Loucy (cell line): Measurements from ENCODE around the gene TP63.

Experiments
- H2AFZ ChIP-seq: fragments of 200-600 bp; sonication (generic); 2 replicates; pipeline ENCODE4 v1.6.0; 2016; ENCODE audit warnings: antibody characterized with exemption, mild to moderate bottlenecking, low read length, moderate library complexity
- H3F3A ChIP-seq: fragments of 200-600 bp; 2 replicates; pipeline ENCODE4 v1.6.0; 2016; ENCODE audit warnings: antibody characterized with exemption, low read depth, mild to moderate bottlenecking
- H3K27me3 ChIP-seq: fragments of 200-600 bp; sonication (generic); 2 replicates; pipeline ENCODE4 v1.6.1; 2014; ENCODE audit warnings: low read length, mild to moderate bottlenecking; ENCODE audit not compliant: insufficient read depth, poor library complexity, severe bottlenecking
- H3K36me3 ChIP-seq: fragments of 200-600 bp; sonication (generic); 2 replicates; pipeline ENCODE4 v1.6.1; 2016; ENCODE audit warnings: low read length; ENCODE audit not compliant: insufficient read depth
- H3K4me1 ChIP-seq: fragments of 200-600 bp; sonication (generic); 2 replicates; pipeline ENCODE4 v1.5.1; 2014; ENCODE audit warnings: low read length, mild to moderate bottlenecking; ENCODE audit not compliant: insufficient read depth, poor library complexity, severe bottlenecking
- H3K4me2 ChIP-seq: fragments of 200-600 bp; sonication (generic); 2 replicates; pipeline ENCODE4 v1.6.0; 2014; ENCODE audit warnings: antibody characterized with exemption, low read length, low read depth, mild to moderate bottlenecking; ENCODE audit not compliant: poor library complexity, severe bottlenecking
- H3K4me3 ChIP-seq: fragments of 200-600 bp; sonication (generic); 2 replicates; pipeline ENCODE4 v1.5.1; 2014; ENCODE audit warnings: low read length, mild to moderate bottlenecking, mixed read lengths; ENCODE audit not compliant: poor library complexity, severe bottlenecking
- H3K79me2 ChIP-seq: fragments of 200-600 bp; sonication (generic); 2 replicates; pipeline ENCODE4 v1.6.1; 2014; ENCODE audit warnings: low read length; ENCODE audit not compliant: insufficient read depth
- H3K9ac ChIP-seq: fragments of 200-600 bp; sonication (generic); 2 replicates; pipeline ENCODE4 v1.6.0; 2014; ENCODE audit warnings: mild to moderate bottlenecking, low read depth, low read length, moderate library complexity; ENCODE audit not compliant: poor library complexity, severe bottlenecking
- H3K9me2 ChIP-seq: fragments of 200-600 bp; sonication (generic); replicated peaks from 2 replicates; pipeline ENCODE4 v1.6.1; 2016; ENCODE audit warnings: low read depth, low read length, mixed read lengths
- H3K9me3 ChIP-seq: fragments of 200-600 bp; sonication (generic); 2 replicates; pipeline ENCODE4 v1.6.1; 2014; ENCODE audit warnings: mild to moderate bottlenecking, antibody characterized with exemption, low read length, low read depth; ENCODE audit not compliant: insufficient read depth
- H4K20me1 ChIP-seq: fragments of 200-600 bp; sonication (generic); 2 replicates; pipeline ENCODE4 v1.6.0; 2014; ENCODE audit warnings: antibody characterized with exemption, low read length, mild to moderate bottlenecking; ENCODE audit not compliant: insufficient read depth, poor library complexity, severe bottlenecking
- EZH2phosphoT487 ChIP-seq: fragments of 200-600 bp; IDR thresholded peaks from 2 replicates; pipeline ENCODE4 v1.6.1; 2018; ENCODE audit warnings: antibody characterized with exemption, mild to moderate bottlenecking, moderate library complexity, borderline replicate concordance
- TF ChIP-seq, protein P1 (sequence below): fragments of 200-600 bp; sonication (generic); conservative IDR thresholded peaks from 2 replicates; pipeline ENCODE4 v1.5.1; 2014; ENCODE audit warnings: mild to moderate bottlenecking, antibody characterized with exemption, low read length

The TP63 gene

DNA sequence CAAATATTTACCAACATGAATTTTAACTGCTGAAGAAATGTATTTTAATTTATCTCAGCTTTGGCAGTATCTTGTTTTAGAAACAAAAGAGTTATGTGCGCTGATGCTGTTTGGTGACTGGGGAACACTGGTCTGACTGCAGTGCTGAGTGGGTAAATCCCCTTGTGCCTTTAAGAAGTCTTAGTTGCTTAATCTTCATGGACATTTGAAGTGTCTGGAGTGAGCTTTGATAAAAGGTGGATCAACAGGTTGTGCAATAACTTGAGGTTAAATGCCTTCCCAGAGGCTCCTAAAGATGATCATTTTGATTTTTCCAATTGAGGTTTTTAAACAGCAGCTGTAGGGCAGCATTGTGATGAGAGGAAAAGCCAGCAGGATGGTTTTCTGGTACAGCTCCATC lies 68.7 kb downstream of the TP63 start:
- no peaks in the 10 kb centered on the region for H3K9me3 ChIP-seq
- no peaks in the 10 kb centered on the region for H3F3A ChIP-seq
- no peak overlapping the region for H3K4me2 ChIP-seq
- no peak for TF ChIP-seq EZH2phosphoT487
- TF ChIP-seq, protein P1, sequence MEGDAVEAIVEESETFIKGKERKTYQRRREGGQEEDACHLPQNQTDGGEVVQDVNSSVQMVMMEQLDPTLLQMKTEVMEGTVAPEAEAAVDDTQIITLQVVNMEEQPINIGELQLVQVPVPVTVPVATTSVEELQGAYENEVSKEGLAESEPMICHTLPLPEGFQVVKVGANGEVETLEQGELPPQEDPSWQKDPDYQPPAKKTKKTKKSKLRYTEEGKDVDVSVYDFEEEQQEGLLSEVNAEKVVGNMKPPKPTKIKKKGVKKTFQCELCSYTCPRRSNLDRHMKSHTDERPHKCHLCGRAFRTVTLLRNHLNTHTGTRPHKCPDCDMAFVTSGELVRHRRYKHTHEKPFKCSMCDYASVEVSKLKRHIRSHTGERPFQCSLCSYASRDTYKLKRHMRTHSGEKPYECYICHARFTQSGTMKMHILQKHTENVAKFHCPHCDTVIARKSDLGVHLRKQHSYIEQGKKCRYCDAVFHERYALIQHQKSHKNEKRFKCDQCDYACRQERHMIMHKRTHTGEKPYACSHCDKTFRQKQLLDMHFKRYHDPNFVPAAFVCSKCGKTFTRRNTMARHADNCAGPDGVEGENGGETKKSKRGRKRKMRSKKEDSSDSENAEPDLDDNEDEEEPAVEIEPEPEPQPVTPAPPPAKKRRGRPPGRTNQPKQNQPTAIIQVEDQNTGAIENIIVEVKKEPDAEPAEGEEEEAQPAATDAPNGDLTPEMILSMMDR: no peak
- H3K79me2 ChIP-seq: no peaks in the 10 kb centered on the region
- H3K4me3 ChIP-seq: no peak overlapping the region
- H3K4me1 ChIP-seq: peaks cover 9% of the 10 kb centered on the region
- no peaks in the 10 kb centered on the region for H3K36me3 ChIP-seq
- no peak overlapping the region for H2AFZ ChIP-seq
- no peaks in the 10 kb centered on the region for H3K9me2 ChIP-seq
- no peak overlapping the region for H3K9ac ChIP-seq
- no peaks in the 10 kb centered on the region for H4K20me1 ChIP-seq
- H3K27me3 ChIP-seq: no peaks in the 10 kb centered on the region

DNA sequence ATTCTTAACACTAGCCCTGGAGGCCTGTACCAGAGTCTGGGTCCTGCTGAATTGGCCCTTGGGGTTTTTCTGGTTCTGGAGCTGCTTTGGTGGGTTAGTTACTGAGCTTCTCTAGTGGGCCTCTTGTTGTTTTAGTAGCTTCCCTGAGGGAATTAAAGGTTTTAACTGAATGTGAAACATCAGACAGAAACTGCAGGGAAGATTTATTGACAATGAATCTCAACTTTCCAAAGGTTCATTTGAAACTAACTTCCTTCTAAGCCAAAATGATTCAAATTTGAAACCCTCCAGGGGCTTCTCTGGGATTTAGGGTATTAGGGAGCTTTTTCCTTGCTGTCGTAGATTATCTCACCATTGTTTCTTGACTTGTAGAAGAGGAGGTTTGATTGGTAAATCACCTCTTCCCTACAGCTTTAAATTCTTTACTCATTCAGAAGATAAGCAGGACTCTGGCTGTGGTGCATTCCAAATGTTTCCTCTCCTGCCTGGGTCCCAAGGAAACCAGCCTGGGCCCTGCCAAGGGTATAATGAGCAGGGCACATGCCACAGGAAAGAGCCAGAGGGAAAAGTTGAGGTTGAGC lies 71.0 kb downstream of the TP63 start:
- no peaks in the 10 kb centered on the region for H3K9me3 ChIP-seq
- H3K27me3 ChIP-seq: no peaks in the 10 kb centered on the region
- TF ChIP-seq, protein P1: no peak
- no peak for TF ChIP-seq EZH2phosphoT487
- peak overlapping the region; percentile 15 for H3K4me2 ChIP-seq
- no peaks in the 10 kb centered on the region for H3K9me2 ChIP-seq
- H3K36me3 ChIP-seq: no peaks in the 10 kb centered on the region
- no peaks in the 10 kb centered on the region for H3F3A ChIP-seq
- peaks cover 9% of the 10 kb centered on the region for H3K4me1 ChIP-seq
- H3K4me3 ChIP-seq: no peak overlapping the region
- H3K79me2 ChIP-seq: no peaks in the 10 kb centered on the region
- no peak overlapping the region for H2AFZ ChIP-seq
- no peaks in the 10 kb centered on the region for H4K20me1 ChIP-seq
- no peak overlapping the region for H3K9ac ChIP-seq

DNA sequence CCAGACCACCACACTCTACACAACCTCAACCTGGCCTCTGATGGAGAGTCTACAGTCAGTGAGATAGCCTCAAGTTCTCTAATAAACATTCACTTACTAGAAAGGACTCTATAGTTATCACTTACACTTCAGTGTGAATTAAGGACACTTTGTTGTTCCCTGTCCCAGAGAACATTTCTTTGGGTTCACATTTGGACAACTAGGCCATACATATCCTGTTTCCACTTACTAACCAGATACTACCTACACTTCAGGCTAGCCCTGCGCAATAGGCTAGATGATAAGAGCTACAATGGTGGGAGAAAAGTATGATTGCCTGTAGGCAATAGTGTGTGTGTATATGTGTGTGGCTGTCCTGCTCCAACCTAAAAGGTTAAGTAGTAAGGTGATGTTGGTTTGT lies 72.7 kb downstream of the TP63 start:
- no peak overlapping the region for H3K9ac ChIP-seq
- no peaks in the 10 kb centered on the region for H3K9me2 ChIP-seq
- H3K4me2 ChIP-seq: no peak overlapping the region
- H4K20me1 ChIP-seq: no peaks in the 10 kb centered on the region
- H3K79me2 ChIP-seq: no peaks in the 10 kb centered on the region
- H3K27me3 ChIP-seq: no peaks in the 10 kb centered on the region
- H2AFZ ChIP-seq: peak overlapping the region; percentile 45; the same call in 1 of the 2 replicates
- no peak overlapping the region for H3K4me3 ChIP-seq
- H3F3A ChIP-seq: no peaks in the 10 kb centered on the region
- H3K36me3 ChIP-seq: no peaks in the 10 kb centered on the region
- TF ChIP-seq, protein P1: no peak
- no peak for TF ChIP-seq EZH2phosphoT487
- H3K9me3 ChIP-seq: no peaks in the 10 kb centered on the region
- H3K4me1 ChIP-seq: peaks cover 11% of the 10 kb centered on the region
